DOHH2 (cell line): Measurements from ENCODE around the gene TRIM32.

Experiments
- EZH2phosphoT487 ChIP-seq: fragments of 200-600 bp; sonication (generic); IDR thresholded peaks from 2 replicates; pipeline ENCODE4 v1.6.1; 2017; ENCODE audit warnings: borderline replicate concordance, mild to moderate bottlenecking, antibody characterized with exemption, low read length, moderate library complexity, mixed read lengths
- TF ChIP-seq, protein P1 (sequence below): fragments of 200-600 bp; sonication (generic); IDR thresholded peaks from one replicate; pipeline ENCODE4 v1.5.1; 2014; ENCODE audit warnings: antibody characterized with exemption, mild to moderate bottlenecking, low read depth, low read length; ENCODE audit not compliant: poor library complexity, severe bottlenecking

DNA sequence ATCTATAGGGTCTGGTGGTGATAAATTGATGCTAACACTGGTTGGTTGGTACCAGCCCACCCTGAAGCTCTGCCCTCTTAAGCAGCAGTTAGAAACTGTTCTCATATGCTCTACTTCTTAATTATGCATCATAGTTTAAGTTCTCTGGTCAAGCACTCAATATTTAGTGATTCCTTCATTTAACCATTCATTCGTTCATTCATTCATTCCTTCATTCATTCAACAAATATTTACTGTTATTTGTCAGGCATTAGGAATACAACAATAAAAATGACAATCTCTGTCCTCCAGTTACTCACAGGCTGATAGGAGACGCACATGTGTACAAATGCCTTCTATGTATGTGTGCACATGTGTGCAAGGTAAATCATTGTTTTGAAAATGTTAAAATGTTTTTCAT lies 54.6 kb downstream of the TRIM32 start:
- TF ChIP-seq, protein P1, sequence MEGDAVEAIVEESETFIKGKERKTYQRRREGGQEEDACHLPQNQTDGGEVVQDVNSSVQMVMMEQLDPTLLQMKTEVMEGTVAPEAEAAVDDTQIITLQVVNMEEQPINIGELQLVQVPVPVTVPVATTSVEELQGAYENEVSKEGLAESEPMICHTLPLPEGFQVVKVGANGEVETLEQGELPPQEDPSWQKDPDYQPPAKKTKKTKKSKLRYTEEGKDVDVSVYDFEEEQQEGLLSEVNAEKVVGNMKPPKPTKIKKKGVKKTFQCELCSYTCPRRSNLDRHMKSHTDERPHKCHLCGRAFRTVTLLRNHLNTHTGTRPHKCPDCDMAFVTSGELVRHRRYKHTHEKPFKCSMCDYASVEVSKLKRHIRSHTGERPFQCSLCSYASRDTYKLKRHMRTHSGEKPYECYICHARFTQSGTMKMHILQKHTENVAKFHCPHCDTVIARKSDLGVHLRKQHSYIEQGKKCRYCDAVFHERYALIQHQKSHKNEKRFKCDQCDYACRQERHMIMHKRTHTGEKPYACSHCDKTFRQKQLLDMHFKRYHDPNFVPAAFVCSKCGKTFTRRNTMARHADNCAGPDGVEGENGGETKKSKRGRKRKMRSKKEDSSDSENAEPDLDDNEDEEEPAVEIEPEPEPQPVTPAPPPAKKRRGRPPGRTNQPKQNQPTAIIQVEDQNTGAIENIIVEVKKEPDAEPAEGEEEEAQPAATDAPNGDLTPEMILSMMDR = no peak
- no peak for TF ChIP-seq EZH2phosphoT487
